Fibroblast of lung (primary cell): Measurements from ENCODE around the gene PTX4.

Experiments
- CTCF ChIP-seq, 2 donors: IDR thresholded peaks in 1 of 2; conservative IDR thresholded peaks in 1 of 2; 1 replicate in 1 of 2; 2 replicates in 1 of 2; pipeline ENCODE4 v1.5.1; 2011 to 2012; ENCODE audit warnings: low read length in 2 of 2, control low read depth in 1 of 2, inconsistent platforms in 1 of 2, low read depth in 1 of 2, mild to moderate bottlenecking in 1 of 2
- EZH2 ChIP-seq: IDR thresholded peaks from 2 replicates; pipeline ENCODE4 v1.5.1; 2012; ENCODE audit warnings: low read length, control low read depth, mild to moderate bottlenecking; ENCODE audit errors: missing control alignments

DNA sequence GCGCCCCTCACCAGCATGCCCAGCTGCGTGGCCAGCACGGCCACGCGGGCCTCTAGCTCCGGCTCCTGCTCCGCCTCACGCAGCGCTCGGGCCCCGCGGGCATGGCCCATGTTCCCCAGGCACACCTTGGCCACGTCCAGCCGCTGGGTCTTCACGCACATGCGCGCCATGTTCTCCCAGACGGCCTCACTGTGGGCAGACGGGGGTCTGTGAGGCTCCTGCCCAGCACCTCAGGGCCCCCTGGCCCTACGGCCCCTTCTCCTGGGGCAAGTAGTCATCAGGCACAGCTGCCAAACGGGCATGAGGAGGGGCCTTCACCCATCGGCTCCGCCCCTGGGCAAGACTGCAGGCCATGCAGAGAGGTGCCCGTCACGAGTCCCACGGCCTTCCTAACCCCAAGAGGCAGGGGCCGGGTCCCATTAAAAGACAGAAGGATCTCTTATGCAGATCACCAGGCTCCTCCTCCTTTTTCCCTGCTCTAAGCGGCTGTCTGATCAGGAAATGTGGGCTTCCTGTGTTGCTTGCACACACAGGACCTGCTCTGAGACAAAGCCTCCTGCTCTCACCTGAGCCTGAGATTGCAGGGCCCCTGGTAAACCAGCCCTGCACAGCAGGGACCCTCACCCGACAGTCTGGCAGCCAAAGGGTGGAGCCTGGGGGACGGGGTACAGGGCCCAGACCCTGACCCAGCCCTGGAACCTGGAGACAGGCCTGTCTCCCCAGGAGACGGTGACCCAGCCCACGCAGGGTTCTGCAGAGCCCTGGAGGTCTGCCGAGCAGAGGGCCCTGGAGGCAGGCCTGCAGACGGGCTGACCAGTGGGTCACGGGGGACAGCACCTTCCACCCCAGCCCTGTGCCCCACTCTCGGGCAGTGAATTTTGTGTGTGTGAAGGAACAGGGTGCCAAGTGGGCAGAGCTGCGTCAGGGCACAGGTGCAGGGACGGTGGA is 38.1 kb upstream of the PTX4 start:
- TF ChIP-seq CTCF (conservative IDR thresholded peaks at IDR 0.05 in 1 of 2, IDR thresholded peaks at IDR 0.05 in 1 of 2; ENCODE audit: low read depth in 1 of 2, low read length in 2 of 2) (no peak), EZH2 (no peak)
